CD14-positive monocyte (primary cell): Measurements from ENCODE around the gene RERE. TPM values are rescaled to one million over a fixed set of nuclear protein-coding genes. Genes with fewer than 3 reads are reported as not detected.

Experiments used
- DNase-seq, 3 donors: peaks; one replicate each; pipeline ENCODE4 v3.0.0-alpha.2; 2011 to 2022
- H2AFZ ChIP-seq: 2 replicates; pipeline ENCODE4 v1.6.0; 2012; ENCODE audit warnings: mild to moderate bottlenecking, low read depth, low read length, inconsistent platforms; ENCODE audit not compliant: insufficient read depth, poor library complexity, severe bottlenecking
- H3K27ac ChIP-seq, 2 donors: 1 replicate in 1 of 2; 2 replicates in 1 of 2; pipeline ENCODE4 v1.5.1; 2012 to 2013; ENCODE audit warnings: low read length in 2 of 2, control low read depth in 1 of 2, inconsistent platforms in 1 of 2, low read depth in 1 of 2, mild to moderate bottlenecking in 1 of 2
- H3K27me3 ChIP-seq, 2 donors: one replicate each; pipeline versions ENCODE4 v1.6.0 to v1.6.1; 2011 to 2013; ENCODE audit warnings: low read length in 2 of 2; ENCODE audit not compliant: control insufficient read depth in 2 of 2, insufficient read depth in 2 of 2
- H3K36me3 ChIP-seq, 2 donors: replicated peaks in 1 of 2; 1 replicate in 1 of 2; 2 replicates in 1 of 2; pipeline versions ENCODE4 v1.5.1 to v1.6.1; 2012 to 2013; ENCODE audit warnings: low read length in 2 of 2, control low read depth in 1 of 2, inconsistent platforms in 1 of 2, mild to moderate bottlenecking in 1 of 2; ENCODE audit not compliant: insufficient read depth in 2 of 2, control insufficient read depth in 1 of 2
- H3K4me1 ChIP-seq, 2 donors: 1 replicate in 1 of 2; 2 replicates in 1 of 2; pipeline versions ENCODE4 v1.5.1 to v1.6.1; 2012 to 2013; ENCODE audit warnings: low read length in 2 of 2, control low read depth in 1 of 2, inconsistent platforms in 1 of 2, mild to moderate bottlenecking in 1 of 2, moderate library complexity in 1 of 2; ENCODE audit not compliant: insufficient read depth in 2 of 2, control insufficient read depth in 1 of 2
- H3K4me2 ChIP-seq: replicated peaks from 2 replicates; pipeline ENCODE3; 2012; ENCODE audit warnings: low read length, moderate library complexity, mild to moderate bottlenecking; ENCODE audit not compliant: poor library complexity, severe bottlenecking; ENCODE audit errors: extremely low read depth
- H3K4me3 ChIP-seq, 3 experiments: fragments of 200-600 bp in 1 of 3; sonication (generic) in 1 of 3; replicated peaks in 1 of 3; 1 replicate in 2 of 3; 2 replicates in 1 of 3; pipeline ENCODE4 v1.5.1; 2011 to 2013; ENCODE audit warnings: low read length in 3 of 3, mild to moderate bottlenecking in 3 of 3, control low read depth in 2 of 3, low read depth in 2 of 3, inconsistent platforms in 1 of 3, moderate library complexity in 1 of 3
- H3K79me2 ChIP-seq: 2 replicates; pipeline ENCODE4 v1.6.0; 2012; ENCODE audit warnings: mild to moderate bottlenecking, control low read depth, inconsistent platforms, low read length, moderate library complexity; ENCODE audit not compliant: insufficient read depth
- H3K9ac ChIP-seq: 2 replicates; pipeline ENCODE4 v1.6.0; 2017; ENCODE audit warnings: low read length, mild to moderate bottlenecking; ENCODE audit not compliant: insufficient read depth, poor library complexity, severe bottlenecking
- H3K9me3 ChIP-seq, 2 donors: replicated peaks in 1 of 2; 1 replicate in 1 of 2; 2 replicates in 1 of 2; pipeline versions ENCODE4 v1.5.1 to v1.6.1; 2012 to 2013; ENCODE audit warnings: low read length in 2 of 2, control low read depth in 1 of 2; ENCODE audit not compliant: control insufficient read depth in 1 of 2, insufficient read depth in 1 of 2
- H4K20me1 ChIP-seq: 2 replicates; pipeline ENCODE4 v1.6.0; 2012; ENCODE audit warnings: mild to moderate bottlenecking, low read length, control low read depth, moderate library complexity; ENCODE audit not compliant: insufficient read depth
- H3K27ac Mint-ChIP-seq, 7 donors: one replicate each; pipeline ENCODE4 v1.8.0; 2020; ENCODE audit warnings: mild to moderate bottlenecking in 7 of 7, mixed read lengths in 7 of 7, moderate library complexity in 6 of 7, inconsistent platforms in 2 of 7
- H3K27me3 Mint-ChIP-seq, 3 donors: one replicate each; pipeline ENCODE4 v1.8.0; 2021 to 2022; ENCODE audit warnings: low read depth in 3 of 3, mild to moderate bottlenecking in 3 of 3, mixed read lengths in 3 of 3, moderate library complexity in 3 of 3, inconsistent platforms in 1 of 3
- H3K36me3 Mint-ChIP-seq, 2 donors: one replicate each; pipeline ENCODE4 v1.8.0; 2020; ENCODE audit warnings: mixed read lengths in 2 of 2, inconsistent platforms in 1 of 2, mild to moderate bottlenecking in 1 of 2
- H3K4me1 Mint-ChIP-seq: one replicate; pipeline ENCODE4 v1.8.0; 2020; ENCODE audit warnings: mild to moderate bottlenecking, mixed read lengths
- H3K4me3 Mint-ChIP-seq, 2 donors: one replicate each; pipeline ENCODE4 v1.8.0; 2020; ENCODE audit warnings: mild to moderate bottlenecking in 2 of 2, mixed read lengths in 2 of 2, moderate library complexity in 1 of 2
- H3K9me3 Mint-ChIP-seq, 7 donors: one replicate each; pipeline ENCODE4 v1.8.0; 2020 to 2022; ENCODE audit warnings: mixed read lengths in 7 of 7, mild to moderate bottlenecking in 6 of 7, moderate library complexity in 6 of 7, inconsistent platforms in 2 of 7
- CTCF ChIP-seq: fragments of 200-600 bp; IDR thresholded peaks from one replicate; pipeline ENCODE4 v1.8.0; 2022; ENCODE audit warnings: antibody characterized with exemption, mild to moderate bottlenecking
- WGBS: methylation state at CpG from one replicate; pipeline ENCODE4 v1.1.5; 2013; ENCODE audit warnings: missing lambda C conversion rate; ENCODE audit not compliant: insufficient coverage; 5-methylcytosine and 5-hydroxymethylcytosine counted together
- intact Hi-C, 2 donors: fragments of 100-400 bp; cut with micrococcal nuclease; formaldehyde crosslinking; loops; one replicate each; pipeline versions ENCODE4 v1.15.0 to v1.15.1; 2023
- polyA plus RNA-seq, 3 donors: library from polyadenylated mRNA; depleted of rRNA in 1 of 3; unstranded in 2 of 3; stranded (reverse) in 1 of 3; fragments of 300-500 nt in 2 of 3; fragments of >200 nt in 1 of 3; fragmentation: Illumina TruSeq in 2 of 3; gene quantifications; 1 replicate in 2 of 3; 2 replicates in 1 of 3; pipeline ENCODE4 v1.2.3, GENCODE V29; 2012 to 2021

Gene RERE
- polyA plus RNA-seq, 3 donors = 1.2 to 19.4 (median 3.8) TPM

GRCh38 chr1:8685463-8685862 lies 132.0 kb downstream of the RERE start:
- Mint-ChIP-seq H3K27me3 (peaks cover 0 to 1% (median 0%) of the 10 kb centered on the region in 3 donors), H3K4me3 (no peak overlapping the region)
- 100% methylated on average over 2 of the region's 8 CpGs for WGBS

GRCh38 chr1:8684590-8684989 lies 132.8 kb downstream of the RERE start:
- Histone ChIP-seq H3K79me2 (peaks cover 27% of the 10 kb centered on the region), H3K9ac (no peak overlapping the region), H3K27ac (no peak overlapping the region), H3K9me3 (no peaks in the 10 kb centered on the region), H3K4me2 (no peak overlapping the region), H3K4me3 (no peak overlapping the region), H3K27me3 (no peaks in the 10 kb centered on the region), H2AFZ (no peak overlapping the region), H3K36me3 (no peaks in the 10 kb centered on the region), H4K20me1 (no peaks in the 10 kb centered on the region), H3K4me1 (peaks cover 4 to 21% of the 10 kb centered on the region in 2 donors)
- H3K4me1 Mint-ChIP-seq = peaks cover 24% of the 10 kb centered on the region
- WGBS = 71% methylated on average over 1 of the region's 1 CpG
- TF ChIP-seq CTCF = no peak
- DNase-seq = no peak
- intact Hi-C loops = no loop called here
- no peak overlapping the region for H3K27ac Mint-ChIP-seq
- peaks cover 0 to 4% of the 10 kb centered on the region in 2 donors for H3K36me3 Mint-ChIP-seq
- H3K9me3 Mint-ChIP-seq = no peaks in the 10 kb centered on the region
- peaks cover 0 to 1% (median 0%) of the 10 kb centered on the region in 3 donors for H3K27me3 Mint-ChIP-seq
- H3K4me3 Mint-ChIP-seq = no peak overlapping the region

More at GRCh38 chr1:8685463-8685862, 132.0 kb downstream of the RERE start:
- no peaks in the 10 kb centered on the region for H3K27me3 ChIP-seq
- H4K20me1 ChIP-seq = peaks cover 4% of the 10 kb centered on the region
- TF ChIP-seq CTCF = no peak
- Mint-ChIP-seq H3K36me3 (peaks cover 3 to 7% of the 10 kb centered on the region in 2 donors), H3K4me1 (peaks cover 25% of the 10 kb centered on the region), H3K9me3 (peaks cover 0 to 6% (median 5%) of the 10 kb centered on the region in 7 donors), H3K27ac (no peak overlapping the region)
- H2AFZ ChIP-seq = no peak overlapping the region
- H3K4me3 ChIP-seq = no peak overlapping the region
- no peak overlapping the region for H3K4me2 ChIP-seq
- H3K79me2 ChIP-seq = peaks cover 24% of the 10 kb centered on the region
- intact Hi-C loops = no loop called here
- H3K36me3 ChIP-seq = no peaks in the 10 kb centered on the region
- H3K27ac ChIP-seq = no peak overlapping the region
- no peaks in the 10 kb centered on the region for H3K9me3 ChIP-seq
- H3K4me1 ChIP-seq = peaks cover 4 to 23% of the 10 kb centered on the region in 2 donors
- no peak overlapping the region for H3K9ac ChIP-seq
- no peak for DNase-seq
